Transverse colon (tissue), 3 donors: ENCODE results near the gene ABCB8.

Experiments used
- EP300 ChIP-seq: sonication (generic); formaldehyde crosslinking; IDR thresholded peaks from one replicate; pipeline ENCODE4 v1.6.1; 2017; ENCODE audit warnings: antibody characterized with exemption, low read depth
- POLR2A ChIP-seq: fragments of 450-650 bp; IDR thresholded peaks from one replicate; pipeline ENCODE4 v1.6.1; 2016; ENCODE audit warnings: antibody characterized with exemption, mild to moderate bottlenecking, moderate library complexity
- TF ChIP-seq, protein P1 (sequence below), 5 experiments: fragments of 200-600 bp in 3 of 5; fragments of 450-650 bp in 2 of 5; sonication (generic) in 3 of 5; IDR thresholded peaks; 1 replicate in 2 of 5; 2 replicates in 3 of 5; pipeline ENCODE4 v1.5.1; 2016 to 2017; ENCODE audit warnings: antibody characterized with exemption in 5 of 5, inconsistent platforms in 3 of 5, mild to moderate bottlenecking in 2 of 5, moderate library complexity in 1 of 5

DNA sequence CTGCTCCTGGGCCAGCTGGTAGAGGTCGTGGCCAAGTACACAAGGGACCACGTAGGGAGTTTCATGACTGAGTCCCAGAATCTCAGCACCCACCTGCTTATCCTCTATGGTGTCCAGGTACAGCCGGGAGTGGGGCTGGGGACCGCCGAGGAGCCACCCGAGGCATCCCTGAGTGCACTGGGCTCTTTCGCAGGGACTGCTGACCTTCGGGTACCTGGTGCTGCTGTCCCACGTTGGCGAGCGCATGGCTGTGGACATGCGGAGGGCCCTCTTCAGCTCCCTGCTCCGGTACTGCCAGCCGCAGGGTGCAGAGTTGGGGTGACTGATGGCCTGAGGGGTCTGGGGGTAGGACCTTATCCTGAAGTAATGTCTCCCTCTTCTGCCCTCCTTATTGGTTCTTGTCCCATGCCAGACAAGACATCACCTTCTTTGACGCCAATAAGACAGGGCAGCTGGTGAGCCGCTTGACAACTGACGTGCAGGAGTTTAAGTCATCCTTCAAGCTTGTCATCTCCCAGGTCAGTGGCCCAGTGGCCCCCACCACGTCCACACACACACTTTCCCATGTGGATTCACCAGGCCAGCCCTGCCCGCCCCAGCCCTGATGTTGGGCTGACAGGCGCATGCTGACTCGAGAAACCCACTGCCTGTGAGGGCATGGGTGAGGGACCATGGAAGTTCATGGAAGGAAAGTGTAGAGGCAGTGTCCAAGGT lies 6.2 kb downstream of the ABCB8 start:
- TF ChIP-seq, protein P1, sequence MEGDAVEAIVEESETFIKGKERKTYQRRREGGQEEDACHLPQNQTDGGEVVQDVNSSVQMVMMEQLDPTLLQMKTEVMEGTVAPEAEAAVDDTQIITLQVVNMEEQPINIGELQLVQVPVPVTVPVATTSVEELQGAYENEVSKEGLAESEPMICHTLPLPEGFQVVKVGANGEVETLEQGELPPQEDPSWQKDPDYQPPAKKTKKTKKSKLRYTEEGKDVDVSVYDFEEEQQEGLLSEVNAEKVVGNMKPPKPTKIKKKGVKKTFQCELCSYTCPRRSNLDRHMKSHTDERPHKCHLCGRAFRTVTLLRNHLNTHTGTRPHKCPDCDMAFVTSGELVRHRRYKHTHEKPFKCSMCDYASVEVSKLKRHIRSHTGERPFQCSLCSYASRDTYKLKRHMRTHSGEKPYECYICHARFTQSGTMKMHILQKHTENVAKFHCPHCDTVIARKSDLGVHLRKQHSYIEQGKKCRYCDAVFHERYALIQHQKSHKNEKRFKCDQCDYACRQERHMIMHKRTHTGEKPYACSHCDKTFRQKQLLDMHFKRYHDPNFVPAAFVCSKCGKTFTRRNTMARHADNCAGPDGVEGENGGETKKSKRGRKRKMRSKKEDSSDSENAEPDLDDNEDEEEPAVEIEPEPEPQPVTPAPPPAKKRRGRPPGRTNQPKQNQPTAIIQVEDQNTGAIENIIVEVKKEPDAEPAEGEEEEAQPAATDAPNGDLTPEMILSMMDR (IDR thresholded peaks at IDR 0.05) = no peak
- TF ChIP-seq POLR2A (no peak), EP300 (no peak)
